Hindlimb muscle (tissue), 1 donor: ENCODE data around the gene GPX6. TPM values are rescaled to one million over a fixed set of nuclear protein-coding genes. Genes with fewer than 3 reads are reported as not detected.
A peak's percentile ranks its signal among the peaks of the same experiment; 100 is the strongest.
"Not testable (repeated sequence)": the region's sequence is repeated elsewhere in the genome, so short reads cannot be mapped to it uniquely, and the experiment has no call there.

Experiments used
- DNase-seq: peaks from one replicate; pipeline ENCODE4 v3.0.0-alpha.2; 2013
- polyA plus RNA-seq: library from polyadenylated mRNA; unstranded; fragments of 120-200 nt; gene quantifications from one replicate; pipeline ENCODE4 v1.2.1, GENCODE V29; 2013; ENCODE audit not compliant: insufficient read length

GPX6 gene
- polyA plus RNA-seq, 1 donor = not detected

DNA sequence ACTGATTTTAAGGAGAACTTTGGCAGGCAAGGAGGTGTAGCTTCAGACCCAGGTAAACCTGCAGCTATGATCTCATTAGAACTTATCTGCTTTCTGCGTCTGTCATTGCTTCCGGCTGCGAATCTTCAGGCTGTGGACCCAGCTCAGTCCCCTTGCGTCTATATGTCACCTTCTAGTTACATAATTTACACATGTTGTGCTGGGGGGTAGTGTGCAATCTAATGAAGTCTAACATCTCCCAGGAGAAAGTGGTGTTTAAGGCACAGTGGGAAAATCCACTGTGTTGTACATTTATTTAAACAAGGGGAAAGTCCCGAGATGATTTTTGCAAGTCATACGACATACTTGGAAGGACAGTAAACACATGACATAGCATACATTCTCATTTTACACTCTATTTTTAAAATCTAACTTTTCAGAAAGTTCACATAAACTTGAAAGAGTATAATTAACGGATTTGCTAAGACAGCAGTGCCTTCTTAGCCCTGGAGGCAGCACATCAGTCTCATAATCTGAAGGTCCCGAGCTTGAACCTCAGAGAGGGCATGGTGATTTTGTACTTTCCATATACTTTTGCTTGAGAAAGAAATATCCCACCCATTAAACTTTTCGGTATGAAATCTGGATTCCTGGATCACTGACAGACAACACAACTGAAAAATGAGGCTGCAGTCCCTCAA lies 35.2 kb downstream of the GPX6 start:
- DNase-seq = no peak

DNA sequence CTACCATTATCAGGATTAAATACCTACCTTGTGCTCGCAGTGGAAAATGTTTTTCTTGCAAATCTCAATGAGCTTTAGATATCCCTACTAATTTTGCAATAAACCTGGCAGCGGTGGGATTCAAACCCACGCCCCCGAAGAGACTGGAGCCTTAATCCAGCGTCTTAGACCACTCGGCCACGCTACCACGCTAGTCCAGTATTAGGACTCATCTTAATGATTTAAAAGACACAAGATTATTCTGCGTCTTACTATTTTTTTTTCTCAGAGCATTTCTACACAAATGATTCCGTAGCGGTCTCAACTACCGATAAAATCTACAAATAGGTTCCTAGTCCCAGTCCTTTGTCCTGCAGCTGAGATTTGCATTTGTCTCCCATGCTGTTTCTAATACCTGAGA lies 37.1 kb downstream of the GPX6 start:
- no peak for DNase-seq

DNA sequence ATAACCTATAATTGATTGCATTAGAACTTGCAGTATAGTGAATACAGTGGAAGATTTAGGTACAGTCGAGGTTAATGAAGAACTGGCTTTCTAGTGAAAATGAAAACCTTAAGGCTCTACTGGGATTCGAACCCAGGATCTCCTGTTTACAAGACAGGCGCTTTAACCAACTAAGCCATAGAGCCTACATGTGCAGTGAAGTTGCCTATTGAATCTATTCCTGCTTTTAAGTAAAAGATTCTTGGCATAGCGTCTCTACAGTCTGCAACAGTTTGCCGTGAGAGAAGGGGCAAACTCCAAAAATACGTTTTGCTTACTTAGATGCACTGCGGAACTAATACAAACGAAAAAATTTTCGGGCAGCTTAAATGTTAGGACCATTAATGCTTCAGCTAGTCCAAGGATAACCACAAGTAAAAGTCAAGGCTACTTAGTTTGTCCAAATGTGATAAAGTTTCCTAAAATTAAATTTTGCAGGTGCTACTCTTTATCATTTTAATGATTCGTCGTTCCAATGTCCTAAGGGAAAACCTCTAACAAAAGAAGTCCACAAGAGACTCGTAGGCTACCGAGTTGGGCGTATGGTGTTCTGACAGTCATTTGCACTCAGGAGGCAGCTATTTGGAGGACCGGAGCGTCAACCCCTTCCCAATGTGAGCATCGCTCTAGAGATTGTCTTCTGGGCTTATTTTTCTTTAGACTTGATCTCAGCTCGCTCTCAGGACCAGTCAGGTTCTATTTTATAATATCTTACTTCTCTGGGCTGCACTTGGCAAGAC lies 41.0 kb downstream of the GPX6 start:
- DNase-seq = peak; percentile 11

DNA sequence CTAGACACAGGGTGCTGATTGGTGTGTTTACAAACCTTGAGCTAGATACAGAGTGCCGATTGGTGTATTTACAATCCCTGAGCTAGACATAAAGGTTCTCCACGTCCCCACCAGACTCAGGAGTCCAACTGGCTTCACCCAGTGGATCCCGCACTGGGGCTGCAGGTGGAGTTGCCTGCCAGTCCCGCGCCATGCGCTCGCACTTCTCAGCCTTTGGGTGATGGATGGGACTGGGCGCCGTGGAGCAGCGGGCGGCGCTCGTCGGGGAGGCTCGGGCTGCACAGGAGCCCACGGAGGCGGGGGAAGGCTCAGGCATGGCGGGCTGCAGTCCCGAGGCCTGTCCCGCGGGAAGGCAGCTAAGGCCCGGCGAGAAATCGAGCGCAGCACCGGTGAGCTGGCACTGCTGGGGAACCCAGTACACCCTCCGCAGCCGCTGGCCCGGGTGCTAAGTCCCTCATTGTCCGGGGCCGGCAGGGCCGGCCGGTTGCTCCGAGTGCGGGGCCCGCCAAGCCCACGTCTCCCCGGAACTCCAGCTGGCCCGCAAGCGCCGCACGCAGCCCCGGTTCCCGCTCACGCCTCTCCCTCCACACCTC lies 46.3 kb downstream of the GPX6 start:
- not testable (repeated sequence) for DNase-seq

DNA sequence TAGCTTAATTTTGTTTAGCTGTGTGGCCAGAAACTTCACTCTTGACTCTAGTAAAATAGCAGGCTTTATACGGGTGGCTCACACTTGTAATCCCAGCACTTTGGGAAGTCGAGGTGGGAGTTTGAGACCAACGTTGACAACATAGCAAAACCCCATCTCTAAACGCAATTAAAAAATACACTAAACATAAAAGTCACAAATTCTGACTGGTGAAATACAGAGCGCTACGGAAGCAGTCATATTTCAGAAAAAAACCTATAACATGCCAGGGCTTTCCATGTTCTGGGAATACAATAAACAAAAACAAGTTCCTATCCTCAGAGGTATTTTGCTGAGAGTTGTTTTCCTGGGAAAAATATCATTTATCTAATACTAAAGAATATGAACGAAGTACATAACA lies 47.5 kb downstream of the GPX6 start:
- no peak for DNase-seq

DNA sequence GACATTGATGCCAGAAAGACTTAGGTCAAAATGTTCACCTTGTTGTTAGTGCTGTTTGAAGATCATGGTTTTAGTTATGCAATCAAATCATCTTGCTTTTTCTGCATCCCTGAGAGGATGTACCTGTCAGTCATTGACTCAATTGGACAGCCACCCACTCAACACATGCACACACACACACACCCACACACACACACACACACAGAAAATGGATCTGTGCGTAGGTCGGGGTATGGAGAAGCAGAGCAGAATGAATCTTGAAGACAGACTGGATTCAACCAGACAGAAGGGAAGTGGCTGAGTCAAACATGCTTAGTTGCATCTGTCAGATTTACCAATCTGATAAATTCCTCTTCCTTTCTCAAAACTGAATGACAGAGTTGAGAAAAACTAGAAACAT lies 53.2 kb downstream of the GPX6 start:
- no peak for DNase-seq

GRCh38 chr6:28458568-28458967 lies 57.0 kb downstream of the GPX6 start:
- no peak for DNase-seq

Other genes with a start within 250 kb of the GPX6 start
- 16.9 TPM for gene ZSCAN26, start 248.7 kb downstream of the GPX6 start, polyA plus RNA-seq
- 6.0 TPM for gene PGBD1, start 234.2 kb downstream of the GPX6 start, polyA plus RNA-seq
- 6.9 TPM for gene ZSCAN31, start 179.6 kb downstream of the GPX6 start, polyA plus RNA-seq
- 7.7 TPM for gene ZKSCAN3, start 165.8 kb downstream of the GPX6 start, polyA plus RNA-seq
- gene ZSCAN12, start 116.0 kb downstream of the GPX6 start, polyA plus RNA-seq = 6.1 TPM
- gene ZSCAN23, start 72.3 kb downstream of the GPX6 start, polyA plus RNA-seq = 6.7 TPM
- gene GPX5, start 10.1 kb upstream of the GPX6 start, polyA plus RNA-seq = not detected